CD4-positive, alpha-beta T cell treated with Interleukin-15 for 1 hour (primary cell): ENCODE data around the gene PKD1L1.
"Not testable (repeated sequence)": the region's sequence is repeated elsewhere in the genome, so short reads cannot be mapped to it uniquely, and the experiment has no call there.

Experiments used
- DNase-seq: peaks from one replicate; pipeline ENCODE4 v3.0.0-alpha.2; 2020

PKD1L1 gene, protein sequence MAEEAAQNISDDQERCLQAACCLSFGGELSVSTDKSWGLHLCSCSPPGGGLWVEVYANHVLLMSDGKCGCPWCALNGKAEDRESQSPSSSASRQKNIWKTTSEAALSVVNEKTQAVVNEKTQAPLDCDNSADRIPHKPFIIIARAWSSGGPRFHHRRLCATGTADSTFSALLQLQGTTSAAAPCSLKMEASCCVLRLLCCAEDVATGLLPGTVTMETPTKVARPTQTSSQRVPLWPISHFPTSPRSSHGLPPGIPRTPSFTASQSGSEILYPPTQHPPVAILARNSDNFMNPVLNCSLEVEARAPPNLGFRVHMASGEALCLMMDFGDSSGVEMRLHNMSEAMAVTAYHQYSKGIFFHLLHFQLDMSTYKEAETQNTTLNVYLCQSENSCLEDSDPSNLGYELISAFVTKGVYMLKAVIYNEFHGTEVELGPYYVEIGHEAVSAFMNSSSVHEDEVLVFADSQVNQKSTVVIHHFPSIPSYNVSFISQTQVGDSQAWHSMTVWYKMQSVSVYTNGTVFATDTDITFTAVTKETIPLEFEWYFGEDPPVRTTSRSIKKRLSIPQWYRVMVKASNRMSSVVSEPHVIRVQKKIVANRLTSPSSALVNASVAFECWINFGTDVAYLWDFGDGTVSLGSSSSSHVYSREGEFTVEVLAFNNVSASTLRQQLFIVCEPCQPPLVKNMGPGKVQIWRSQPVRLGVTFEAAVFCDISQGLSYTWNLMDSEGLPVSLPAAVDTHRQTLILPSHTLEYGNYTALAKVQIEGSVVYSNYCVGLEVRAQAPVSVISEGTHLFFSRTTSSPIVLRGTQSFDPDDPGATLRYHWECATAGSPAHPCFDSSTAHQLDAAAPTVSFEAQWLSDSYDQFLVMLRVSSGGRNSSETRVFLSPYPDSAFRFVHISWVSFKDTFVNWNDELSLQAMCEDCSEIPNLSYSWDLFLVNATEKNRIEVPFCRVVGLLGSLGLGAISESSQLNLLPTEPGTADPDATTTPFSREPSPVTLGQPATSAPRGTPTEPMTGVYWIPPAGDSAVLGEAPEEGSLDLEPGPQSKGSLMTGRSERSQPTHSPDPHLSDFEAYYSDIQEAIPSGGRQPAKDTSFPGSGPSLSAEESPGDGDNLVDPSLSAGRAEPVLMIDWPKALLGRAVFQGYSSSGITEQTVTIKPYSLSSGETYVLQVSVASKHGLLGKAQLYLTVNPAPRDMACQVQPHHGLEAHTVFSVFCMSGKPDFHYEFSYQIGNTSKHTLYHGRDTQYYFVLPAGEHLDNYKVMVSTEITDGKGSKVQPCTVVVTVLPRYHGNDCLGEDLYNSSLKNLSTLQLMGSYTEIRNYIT (N-terminal part only)

DNA sequence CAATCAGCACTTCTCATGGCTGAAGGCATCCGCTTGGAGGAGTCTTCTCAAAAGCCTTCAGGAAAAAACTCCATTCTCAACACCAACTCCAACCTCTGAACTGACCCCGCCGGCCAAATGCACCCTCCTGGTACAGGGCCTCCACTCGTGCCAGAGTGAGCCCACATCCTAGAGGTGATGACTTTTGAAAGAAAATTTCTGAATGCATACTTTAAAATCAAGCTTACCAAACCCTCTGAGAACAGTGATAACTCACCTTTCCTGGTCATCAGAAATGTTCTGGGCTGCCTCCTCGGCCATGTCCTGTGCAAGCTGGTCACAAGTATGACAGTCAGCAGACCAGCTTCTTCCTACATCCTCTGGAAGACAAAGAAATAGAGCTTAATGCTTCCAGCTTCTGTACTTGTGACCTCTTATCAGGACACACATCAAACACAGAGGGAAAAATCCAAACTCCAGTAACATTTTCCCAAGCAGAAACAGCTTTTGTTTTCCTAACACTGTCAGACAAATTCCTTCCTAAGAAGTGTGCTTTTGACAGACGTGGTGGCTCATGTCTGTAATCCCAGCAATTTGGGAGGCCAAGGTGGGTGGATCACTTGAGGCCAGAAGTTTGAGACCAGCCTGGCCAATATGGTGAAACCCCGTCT, at the start of gene PKD1L1:
Gene PKD1L1 (minus strand): TSS at position 326 of the 650 bp plus-strand sequence. CDS start 26 bp downstream, at position 300.
- no peak for DNase-seq

DNA sequence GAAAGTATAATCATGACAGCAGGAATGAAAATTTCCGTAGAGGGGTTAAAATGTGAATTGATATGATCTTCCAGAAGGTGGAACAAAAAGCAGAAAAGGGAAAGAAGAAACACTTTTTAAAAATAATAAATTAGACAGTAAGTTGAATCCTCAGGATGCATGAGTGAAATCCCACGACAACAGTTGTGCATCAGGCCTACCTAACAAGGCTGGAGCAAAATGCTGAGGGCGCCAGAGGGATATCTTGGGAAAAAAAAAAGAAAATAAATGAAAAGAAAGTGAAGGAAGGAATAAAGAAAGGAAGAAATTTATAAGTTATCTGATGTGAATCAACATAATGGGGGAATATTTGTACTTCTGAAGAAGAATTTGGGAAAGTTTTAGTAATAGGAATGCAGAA, 44.2 kb upstream of the PKD1L1 start:
- no peak for DNase-seq

DNA sequence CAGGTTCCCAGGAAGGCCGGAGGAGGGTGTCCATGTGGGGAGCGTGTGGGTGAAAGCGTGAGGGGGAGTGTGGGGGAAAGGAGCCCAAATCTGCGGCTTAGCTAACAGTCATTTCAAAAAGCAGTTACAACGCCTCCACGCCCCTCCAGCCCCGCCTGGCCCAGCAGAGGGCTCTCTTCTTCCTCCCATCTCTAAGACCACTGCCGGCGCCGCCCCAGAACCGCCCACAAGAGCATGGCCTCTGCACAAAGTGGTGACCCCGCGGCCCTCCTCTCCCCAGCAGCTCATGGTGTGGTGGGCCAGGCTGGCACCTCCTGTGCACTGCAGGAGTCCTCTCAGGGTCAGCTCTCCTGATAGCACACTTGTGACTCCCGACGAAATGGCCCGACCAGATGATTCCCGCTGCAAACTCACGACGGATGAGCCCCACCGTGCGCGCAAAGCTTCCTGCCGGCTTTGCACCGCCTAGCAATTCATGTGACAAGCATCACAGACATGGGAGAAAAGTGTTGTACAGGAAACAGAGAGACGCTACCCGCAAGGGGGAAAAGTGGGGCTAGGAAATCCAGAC, 43.6 kb upstream of the PKD1L1 start:
- DNase-seq = peak; percentile 85

DNA sequence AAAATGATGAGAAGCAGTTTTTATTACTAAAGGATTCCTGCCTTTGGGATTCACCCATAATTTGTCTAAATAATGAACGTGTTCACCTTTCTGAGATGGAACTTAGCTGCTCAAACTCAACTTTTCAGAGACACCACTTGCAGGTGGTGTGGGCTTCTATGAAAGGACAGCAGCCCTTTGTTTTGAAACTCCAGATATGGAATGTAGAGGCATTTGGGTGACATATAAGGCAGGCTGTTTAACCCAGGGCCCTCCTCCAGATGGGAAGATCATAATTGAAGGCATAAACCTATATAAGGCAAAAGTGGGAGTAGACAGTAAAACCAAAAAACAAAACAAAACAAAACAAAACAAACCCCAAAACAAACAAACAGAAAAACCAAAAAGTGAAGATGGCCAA, 43.0 kb upstream of the PKD1L1 start:
- no peak for DNase-seq

DNA sequence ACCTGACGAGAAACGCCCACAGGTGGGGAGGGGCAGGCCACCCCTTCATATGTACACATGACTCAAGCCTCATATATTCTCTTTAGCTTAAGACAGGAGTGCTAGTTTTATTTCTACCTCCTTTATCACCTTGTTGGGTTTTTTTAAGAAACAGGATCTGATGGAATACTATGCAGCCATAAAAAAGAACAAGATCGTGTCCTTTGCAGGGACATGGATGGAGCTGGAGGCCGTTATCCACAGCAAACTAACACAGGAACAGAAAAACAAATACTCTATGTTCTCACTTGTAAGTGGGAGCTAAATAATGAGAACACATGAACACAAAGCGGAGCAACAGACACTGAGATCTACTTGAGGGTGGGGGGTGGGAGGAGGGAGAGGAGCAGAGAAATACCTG, 42.3 kb upstream of the PKD1L1 start:
- DNase-seq = no peak

DNA sequence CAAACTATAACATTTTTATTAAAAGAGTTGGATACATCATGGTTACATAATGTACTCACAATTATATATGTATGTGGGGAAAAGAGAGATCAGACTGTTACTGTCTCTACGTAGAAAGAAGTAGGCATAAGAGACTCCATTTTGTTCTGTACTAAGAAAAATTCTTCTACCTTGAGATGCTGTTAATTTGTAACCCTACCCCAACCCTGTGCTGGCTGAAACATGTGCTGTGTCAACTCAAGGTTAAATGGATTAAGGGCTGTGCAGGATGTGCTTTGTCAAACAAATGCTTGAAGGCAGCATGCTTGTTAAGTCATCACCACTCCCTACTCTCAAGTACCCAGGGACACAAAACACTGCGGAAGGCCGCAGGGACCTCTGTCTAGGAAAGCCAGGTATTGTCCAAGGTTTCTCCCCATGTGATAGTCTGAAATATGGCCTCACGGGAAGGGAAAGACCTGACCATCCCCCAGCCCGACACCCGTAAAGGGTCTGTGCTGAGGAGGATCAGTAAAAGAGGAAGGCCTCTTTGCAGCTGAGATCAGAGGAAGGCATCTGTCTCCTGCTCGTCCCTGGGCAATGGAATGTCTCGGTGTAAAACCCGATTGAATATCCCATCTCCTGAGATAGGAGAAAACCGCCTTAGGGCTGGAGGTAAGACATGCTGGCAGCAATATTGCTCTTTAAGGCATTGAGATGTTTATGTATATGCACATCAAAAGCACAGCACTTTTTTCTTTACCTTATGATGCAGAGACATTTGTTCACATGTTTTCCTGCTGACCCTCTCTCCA, 41.5 kb upstream of the PKD1L1 start:
- not testable (repeated sequence) for DNase-seq

DNA sequence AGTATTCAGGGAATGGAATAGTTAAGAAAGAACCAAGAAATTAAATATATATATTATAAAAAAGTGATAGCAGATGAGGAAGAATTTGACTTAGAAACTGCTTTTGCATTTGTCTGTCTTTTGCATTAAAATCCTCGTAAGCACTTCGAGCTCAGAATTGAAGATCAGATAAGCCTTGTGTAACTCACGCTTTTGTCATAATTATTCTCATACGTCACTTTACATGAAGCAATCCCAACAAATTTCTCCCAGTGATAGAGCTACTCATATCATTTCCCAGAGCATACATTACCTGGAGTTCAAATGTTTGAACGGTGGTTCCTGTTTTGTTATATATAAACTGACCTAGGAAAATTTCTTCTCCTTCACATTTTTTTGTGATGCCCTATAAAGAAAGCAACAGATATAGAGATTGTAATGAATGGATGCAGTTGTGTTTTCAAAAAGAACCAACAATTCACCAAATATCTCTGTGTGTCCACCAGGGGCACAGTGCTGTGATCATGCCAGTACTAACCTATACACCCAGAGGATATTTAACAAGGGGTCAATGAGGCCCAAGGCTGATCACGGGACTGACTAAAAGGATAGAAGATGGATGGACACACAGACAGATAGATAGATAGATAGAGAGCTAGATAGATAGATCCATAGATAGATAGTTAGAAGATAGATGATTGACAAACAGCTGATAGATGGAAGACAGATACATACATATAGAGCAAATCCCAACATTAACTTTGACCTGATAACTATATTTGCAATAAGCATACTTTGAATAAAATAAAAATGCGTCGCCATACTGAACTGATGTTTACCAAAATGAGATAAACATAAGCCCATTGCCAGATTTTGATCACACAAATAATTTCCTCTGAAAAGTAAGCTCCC, 40.5 kb upstream of the PKD1L1 start:
- DNase-seq = no peak

DNA sequence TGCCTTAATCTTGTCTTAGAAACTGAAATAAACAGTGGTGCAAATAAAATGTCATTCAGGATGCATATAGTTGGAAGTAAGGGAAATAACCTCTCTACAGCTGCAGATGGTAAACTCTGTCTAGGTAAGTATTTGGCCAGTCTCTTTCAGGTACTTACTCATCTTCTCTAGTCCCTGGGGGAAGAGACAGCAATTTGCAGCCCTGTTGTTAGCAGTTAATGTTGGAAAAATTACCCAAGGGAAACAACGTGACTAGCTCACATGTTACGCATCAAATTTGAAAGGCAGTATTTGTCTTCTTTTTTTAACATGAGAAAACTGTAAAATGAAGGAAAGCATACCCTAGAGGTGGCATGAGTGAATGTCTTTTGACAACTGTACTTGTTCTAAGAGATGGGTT, 34.3 kb upstream of the PKD1L1 start:
- DNase-seq = no peak

DNA sequence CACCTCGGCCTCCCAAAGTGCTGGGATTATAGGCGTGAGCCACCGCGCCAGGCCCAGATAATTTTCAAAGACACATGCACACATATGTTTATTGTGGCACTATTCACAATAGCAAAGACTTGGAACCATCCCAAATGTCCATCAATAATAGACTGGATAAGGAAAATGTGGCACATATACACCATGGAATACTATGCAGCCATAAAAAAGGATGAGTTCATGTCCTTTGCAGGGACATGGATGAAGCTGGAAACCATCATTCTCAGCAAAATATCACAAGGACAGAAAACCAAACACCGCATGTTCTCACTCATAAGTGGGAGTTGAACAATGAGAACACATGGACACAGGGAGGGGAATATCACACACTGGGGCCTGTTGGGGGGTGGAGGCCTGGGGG, 32.4 kb upstream of the PKD1L1 start:
- DNase-seq = not testable (repeated sequence)

DNA sequence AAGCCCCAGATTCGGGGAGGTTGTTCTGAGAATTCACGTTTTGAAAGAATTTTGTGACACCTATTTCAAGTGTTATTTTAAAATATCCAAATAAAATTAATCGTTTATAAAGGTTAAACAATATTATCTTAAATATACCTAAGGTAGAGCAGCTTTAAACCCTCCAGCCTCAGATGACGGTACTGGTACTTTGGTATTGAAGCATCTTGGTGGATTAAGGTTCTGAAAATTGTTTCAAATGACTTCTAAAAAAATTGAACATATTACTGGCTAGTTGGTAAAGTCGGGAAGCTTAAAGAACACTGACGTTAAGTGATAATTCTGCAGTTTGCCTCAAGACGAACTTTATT, 31.5 kb upstream of the PKD1L1 start:
- DNase-seq = no peak

DNA sequence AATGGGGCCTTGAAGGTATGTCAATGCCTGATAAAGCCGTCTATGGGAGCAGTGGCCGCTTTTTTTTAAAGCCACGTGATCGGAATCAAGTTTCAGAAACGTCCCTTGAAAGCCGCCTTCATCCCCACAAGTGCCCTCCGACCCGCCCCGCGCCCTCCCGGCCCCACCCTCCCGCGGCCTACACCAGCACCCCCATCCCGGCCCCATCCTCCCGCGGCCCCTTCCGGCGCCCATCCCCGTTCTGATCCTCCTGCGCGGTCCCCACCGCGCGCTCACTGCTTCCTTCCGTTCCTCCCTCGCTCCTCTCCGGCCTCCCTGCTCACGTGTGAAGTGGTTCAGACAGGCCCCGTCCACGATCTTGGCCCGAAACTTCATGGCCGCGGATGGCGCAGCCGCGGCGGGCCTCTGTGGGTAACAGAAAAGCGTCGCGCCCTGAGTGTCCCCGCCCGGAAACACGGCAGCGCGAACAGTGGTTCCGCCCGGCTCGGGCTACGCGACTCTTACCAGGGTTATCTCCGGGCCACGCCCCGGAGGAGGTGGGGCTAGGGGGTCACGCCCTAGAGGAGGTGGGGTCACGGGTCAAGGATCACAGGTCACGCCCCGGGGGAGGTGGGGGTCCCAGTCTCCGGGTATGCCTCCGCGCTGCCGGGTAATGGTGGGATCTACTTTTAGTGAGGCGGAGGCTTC, 31.0 kb upstream of the PKD1L1 start, which contains the start of gene HUS1:
Gene HUS1 (minus strand): TSS at position 471 of the 687 bp plus-strand sequence. CDS start 96 bp downstream, at position 375.
- peak; percentile 92 for DNase-seq

DNA sequence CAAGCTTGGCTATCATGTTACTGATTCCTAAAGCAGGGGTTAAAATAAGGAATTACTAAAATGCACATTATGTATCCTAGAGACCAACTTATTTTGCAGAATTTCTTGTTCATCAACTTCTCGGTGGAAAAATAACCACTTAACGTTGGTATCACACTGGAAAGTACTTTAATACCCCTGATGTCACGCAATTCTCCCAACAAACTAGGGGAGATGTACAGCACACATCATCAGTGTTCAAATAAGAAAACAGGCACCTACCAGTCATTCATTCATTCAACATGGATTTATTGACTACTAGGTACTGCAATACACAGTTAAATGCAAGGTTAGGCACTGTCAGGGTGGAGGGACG, 30.5 kb upstream of the PKD1L1 start:
- no peak for DNase-seq

DNA sequence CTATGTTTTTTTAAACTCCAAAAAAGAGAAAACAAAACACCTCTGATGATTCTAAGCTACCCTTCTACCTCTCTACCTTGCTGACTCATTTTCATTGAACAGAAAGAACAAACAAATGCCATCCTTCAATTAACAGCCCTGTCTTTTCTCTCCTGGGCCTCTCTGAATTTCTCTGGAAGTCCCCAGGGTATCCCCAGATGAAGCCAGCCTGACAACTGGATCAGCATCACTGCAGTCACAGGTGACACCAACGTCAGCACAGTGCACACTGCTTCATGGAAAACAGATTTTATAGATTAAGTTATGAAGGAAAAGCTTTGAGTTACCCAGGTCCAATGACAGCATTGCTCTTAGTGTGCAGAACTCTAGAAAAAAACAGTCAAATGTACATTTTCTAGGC, 25.5 kb upstream of the PKD1L1 start:
- no peak for DNase-seq

DNA sequence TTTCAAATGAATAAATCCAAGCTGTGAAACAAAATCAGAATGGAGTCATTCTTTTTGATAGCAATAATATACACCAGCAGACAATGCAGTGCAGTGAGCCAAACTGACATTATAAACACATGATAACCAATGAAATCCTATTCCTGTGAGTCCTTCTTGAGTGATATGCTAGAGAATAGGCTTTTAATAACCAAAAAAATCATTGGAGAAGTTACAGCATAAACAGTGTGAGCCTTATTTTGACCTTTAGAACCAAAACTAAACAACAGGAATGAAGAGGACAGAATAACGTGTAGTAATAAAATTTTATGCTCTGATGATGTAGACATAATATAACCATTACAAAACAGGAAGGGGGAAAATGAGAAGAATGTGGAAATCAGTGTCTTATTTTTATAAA, 22.5 kb upstream of the PKD1L1 start:
- no peak for DNase-seq

DNA sequence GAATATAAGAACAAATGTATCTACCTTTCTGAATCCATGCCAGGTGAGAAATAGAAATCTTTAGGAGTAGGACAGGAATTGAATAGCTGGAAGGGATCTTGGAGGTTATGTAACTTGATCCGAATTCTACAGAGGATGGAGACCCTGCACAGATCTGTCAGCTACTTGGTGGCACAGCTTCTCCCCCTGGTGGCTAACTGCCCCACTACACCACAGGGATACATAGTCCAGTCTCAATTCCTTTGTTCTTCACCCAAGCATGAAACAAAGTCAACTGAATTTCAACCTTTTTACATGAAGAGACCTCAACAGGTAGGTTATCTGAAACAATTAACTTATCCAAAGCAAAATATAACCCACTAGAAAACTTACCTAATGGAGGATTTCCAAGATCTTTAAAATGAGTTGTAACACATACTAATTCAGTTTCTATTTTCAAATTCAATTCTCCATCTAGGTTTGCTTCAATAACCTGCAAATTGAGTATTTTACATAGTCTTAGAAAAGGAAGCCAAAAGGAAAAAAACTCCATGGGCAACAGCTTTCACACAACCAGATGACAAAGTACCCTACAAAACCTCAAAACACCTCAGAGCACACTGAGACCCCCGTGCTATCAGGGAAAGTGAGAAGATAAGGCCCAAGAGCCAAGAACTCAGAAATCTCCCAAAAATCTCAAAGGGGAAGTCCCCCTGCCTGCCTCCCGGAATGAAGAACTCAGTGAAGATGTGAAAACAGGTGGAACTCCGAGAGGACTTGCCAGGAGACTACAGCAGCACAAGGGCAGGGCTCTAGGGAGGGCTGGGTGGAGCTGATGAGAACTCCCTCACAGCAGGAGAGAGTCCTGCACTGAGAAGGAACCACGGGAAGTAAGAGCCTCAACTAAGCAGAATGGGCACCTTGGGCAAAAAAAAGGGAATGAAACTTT, 20.8 kb upstream of the PKD1L1 start:
- peak; percentile 39 for DNase-seq

DNA sequence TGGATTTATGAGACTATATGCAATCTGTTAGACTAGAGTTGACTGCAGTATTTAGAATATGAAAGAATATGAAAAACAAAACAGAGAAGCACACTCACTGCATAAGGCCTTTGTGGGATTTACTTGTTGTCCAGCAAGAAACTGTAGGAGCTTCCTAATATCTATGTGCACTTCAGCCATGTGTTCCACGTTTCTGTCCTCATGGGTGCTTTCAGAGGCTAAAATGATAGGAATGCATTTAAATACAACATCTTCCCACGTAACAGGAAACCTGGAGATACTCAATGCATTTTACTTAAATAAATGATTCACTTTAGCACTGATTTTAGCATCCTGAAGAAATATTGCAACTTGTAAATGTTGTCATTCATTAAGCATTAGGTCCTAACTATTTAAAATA, 19.4 kb upstream of the PKD1L1 start:
- DNase-seq = no peak

DNA sequence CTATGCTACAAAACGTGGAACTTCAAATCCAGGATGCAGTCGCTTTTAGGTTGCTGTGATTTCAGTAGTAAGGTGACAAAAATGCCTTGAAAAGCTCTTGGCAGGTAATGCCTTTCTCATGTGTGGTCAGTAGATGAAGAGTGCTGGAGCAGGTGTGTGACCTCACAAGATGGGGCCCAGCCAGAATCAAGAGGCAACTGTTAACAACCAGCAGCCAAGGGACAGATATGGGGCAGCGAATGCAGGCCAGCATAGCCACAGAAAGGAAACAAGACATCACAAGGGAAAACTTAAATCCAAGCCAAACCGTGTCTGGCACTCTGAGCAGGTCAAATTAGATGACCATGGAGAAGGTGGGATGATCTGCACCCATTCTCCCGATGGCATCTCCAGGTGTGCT, 18.9 kb upstream of the PKD1L1 start:
- DNase-seq = no peak

DNA sequence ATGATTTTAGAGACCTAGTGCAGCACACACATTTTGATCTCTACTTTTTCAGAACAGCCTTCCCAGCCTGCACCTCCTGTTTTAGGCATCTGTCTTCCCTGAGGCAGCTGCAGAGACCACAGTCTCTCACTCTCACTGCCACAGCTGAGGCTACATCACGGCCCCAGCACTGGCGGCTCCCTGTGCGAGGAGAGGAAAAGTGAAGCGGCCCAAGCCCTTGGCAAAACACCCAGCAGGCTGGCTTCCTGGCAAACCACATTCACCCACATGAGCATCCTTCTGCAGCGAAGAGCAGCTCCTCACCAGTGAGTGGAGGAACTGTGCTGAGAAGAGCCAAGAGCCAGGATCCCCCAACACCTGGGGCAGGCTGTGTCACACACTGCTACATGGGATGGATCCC, 17.2 kb upstream of the PKD1L1 start:
- no peak for DNase-seq

DNA sequence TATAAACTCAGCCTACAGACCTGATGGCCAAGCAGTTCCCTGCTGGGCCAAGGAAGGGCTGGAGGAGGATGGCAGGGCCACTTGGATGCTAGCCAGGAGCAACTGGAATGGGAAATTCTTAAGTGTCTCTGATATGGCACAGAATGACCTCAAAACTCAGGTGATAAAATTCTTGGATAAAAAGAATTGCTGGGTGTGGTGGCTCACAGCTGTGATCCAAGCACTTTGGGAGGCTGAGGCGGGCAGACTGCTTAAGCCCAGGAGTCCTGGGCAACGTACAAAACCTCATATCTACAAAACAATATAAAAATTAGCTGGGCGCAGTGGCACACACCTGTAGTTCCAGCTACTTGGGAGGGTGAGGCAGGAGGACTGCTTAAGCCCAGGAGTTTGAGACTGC, 14.0 kb upstream of the PKD1L1 start:
- no peak for DNase-seq
